Keratinocyte (primary cell): ENCODE data around the gene CDC26. TPM values are rescaled to one million over a fixed set of nuclear protein-coding genes. Genes with fewer than 3 reads are reported as not detected.

Experiments used
- DNase-seq: peaks from one replicate; pipeline ENCODE4 v3.0.0-alpha.2; 2011; ENCODE audit warnings: low read depth, missing footprints, low spot score
- FAIRE-seq: peaks from 2 replicates; lab custom pipeline; 2011; peaks lifted over from hg19 to GRCh38; lab: Jason Lieb, UNC
- H2AFZ ChIP-seq: 2 replicates; pipeline ENCODE4 v1.6.0; 2012; ENCODE audit warnings: low read length, control low read depth, inconsistent platforms; ENCODE audit not compliant: control insufficient read depth
- H3K27ac ChIP-seq: 2 replicates; pipeline ENCODE4 v1.5.1; 2011; ENCODE audit warnings: low read length; ENCODE audit not compliant: control insufficient read depth, insufficient read depth
- H3K27me3 ChIP-seq: 3 replicates; pipeline ENCODE4 v1.6.0; 2011; ENCODE audit warnings: low read length; ENCODE audit not compliant: control insufficient read depth, insufficient read depth; ENCODE audit errors: extremely low read depth
- H3K36me3 ChIP-seq, 2 experiments: 2 replicates in 1 of 2; 3 replicates in 1 of 2; pipeline ENCODE4 v1.5.1; 2011; ENCODE audit warnings: low read length in 2 of 2, mild to moderate bottlenecking in 1 of 2; ENCODE audit not compliant: control insufficient read depth in 2 of 2, insufficient read depth in 2 of 2; ENCODE audit errors: extremely low read depth in 1 of 2
- H3K4me1 ChIP-seq: 3 replicates; pipeline ENCODE4 v1.5.1; 2011; ENCODE audit warnings: low read length; ENCODE audit not compliant: control insufficient read depth, insufficient read depth; ENCODE audit errors: extremely low read depth
- H3K4me2 ChIP-seq: 3 replicates; pipeline ENCODE4 v1.6.0; 2011; ENCODE audit warnings: low read depth, low read length; ENCODE audit not compliant: control insufficient read depth, insufficient read depth; ENCODE audit errors: extremely low read depth
- H3K4me3 ChIP-seq, 3 experiments: fragments of 200-600 bp in 1 of 3; sonication (generic) in 1 of 3; 2 replicates in 2 of 3; 3 replicates in 1 of 3; pipeline ENCODE4 v1.5.1; 2011 to 2016; ENCODE audit warnings: low read length in 3 of 3, mild to moderate bottlenecking in 3 of 3, control low read depth in 2 of 3, inconsistent platforms in 1 of 3, low read depth in 1 of 3, mixed read lengths in 1 of 3, mixed run types in 1 of 3, moderate library complexity in 1 of 3; ENCODE audit not compliant: control insufficient read depth in 2 of 3, insufficient read depth in 2 of 3; ENCODE audit errors: extremely low read depth in 1 of 3
- H3K79me2 ChIP-seq: 2 replicates; pipeline ENCODE4 v1.6.0; 2012; ENCODE audit warnings: low read length; ENCODE audit not compliant: control insufficient read depth, insufficient read depth
- H3K9ac ChIP-seq: 3 replicates; pipeline ENCODE4 v1.6.0; 2011; ENCODE audit warnings: low read length; ENCODE audit not compliant: control insufficient read depth, insufficient read depth; ENCODE audit errors: extremely low read depth
- H3K9me1 ChIP-seq: 3 replicates; pipeline ENCODE4 v1.6.0; 2011; ENCODE audit warnings: low read length; ENCODE audit not compliant: control insufficient read depth, insufficient read depth; ENCODE audit errors: extremely low read depth
- H3K9me3 ChIP-seq: 2 replicates; pipeline ENCODE4 v1.5.1; 2012; ENCODE audit warnings: low read depth, low read length; ENCODE audit not compliant: control insufficient read depth
- H4K20me1 ChIP-seq: 3 replicates; pipeline ENCODE4 v1.6.0; 2011; ENCODE audit warnings: low read length; ENCODE audit not compliant: control insufficient read depth, insufficient read depth; ENCODE audit errors: extremely low read depth
- EZH2 ChIP-seq: IDR thresholded peaks from one replicate; pipeline ENCODE4 v1.6.1; 2012; ENCODE audit warnings: inconsistent platforms, mild to moderate bottlenecking, low read length, moderate library complexity
- dilution Hi-C: fragments of 300-500 bp; cut with MboI; formaldehyde crosslinking; loops from one replicate; pipeline ENCODE4 v1.7.0; 2020; ENCODE audit warnings: low sequenced_read_pairs; ENCODE audit not compliant: extremely low pct_ligation_motif_present
- polyA plus RNA-seq, 5 experiments: library from polyadenylated mRNA; depleted of rRNA in 3 of 5; stranded (reverse) in 3 of 5; stranded (forward) in 1 of 5; unstranded in 1 of 5; fragments of >200 nt; gene quantifications; 1 replicate in 1 of 5; 2 replicates in 3 of 5; 3 replicates in 1 of 5; pipeline versions ENCODE4 v1.2.1 to v1.2.3, GENCODE V29; 2011 to 2012; ENCODE audit warnings: missing spikeins in 2 of 5, low read depth in 1 of 5, low replicate concordance in 1 of 5
- TF ChIP-seq, protein P1 (sequence below), 3 experiments: IDR thresholded peaks in 1 of 3; conservative IDR thresholded peaks in 1 of 3; optimal IDR thresholded peaks in 1 of 3; 2 replicates in 2 of 3; 3 replicates in 1 of 3; pipeline versions ENCODE3 to v1.5.1; 2011; ENCODE audit warnings: low read length in 3 of 3, mild to moderate bottlenecking in 3 of 3, moderate library complexity in 2 of 3, control low read depth in 1 of 3, inconsistent platforms in 1 of 3; ENCODE audit not compliant: insufficient read depth in 2 of 3; ENCODE audit errors: extremely low read depth in 1 of 3

The CDC26 gene
- polyA plus RNA-seq, 1 donor (not counting 4 experiments of a cell fraction or from before 2014, with no cell fraction given): 56.8 TPM

DNA sequence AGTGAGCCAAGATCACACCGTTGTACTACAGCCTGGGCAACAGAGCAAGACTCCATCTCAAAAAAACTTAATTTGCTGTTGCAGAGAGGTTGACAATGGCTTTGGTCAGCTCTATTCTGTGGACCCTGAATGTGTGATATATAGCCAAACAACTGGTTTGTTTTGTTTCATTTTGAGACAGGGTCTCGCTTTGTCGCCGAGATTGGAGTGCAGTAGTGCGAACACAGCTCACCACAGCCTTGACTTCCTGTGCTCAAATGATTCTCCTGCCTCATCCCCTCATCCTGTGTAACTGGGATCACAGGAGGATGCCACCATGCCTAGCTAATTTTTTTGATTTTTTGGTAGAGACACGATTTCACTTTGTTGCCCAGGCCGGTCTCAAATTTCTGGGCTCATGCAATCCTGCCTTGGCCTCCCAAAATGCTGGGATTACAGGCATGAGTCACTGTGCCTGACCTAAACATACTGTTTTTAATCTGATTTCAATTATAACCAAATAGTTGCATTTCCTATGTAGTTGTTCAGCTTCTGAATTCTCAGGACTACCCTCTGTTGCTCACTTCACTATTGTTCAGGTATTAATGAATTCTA lies 18.0 kb upstream of the CDC26 start:
- no peak for TF ChIP-seq EZH2
- TF ChIP-seq, protein P1, sequence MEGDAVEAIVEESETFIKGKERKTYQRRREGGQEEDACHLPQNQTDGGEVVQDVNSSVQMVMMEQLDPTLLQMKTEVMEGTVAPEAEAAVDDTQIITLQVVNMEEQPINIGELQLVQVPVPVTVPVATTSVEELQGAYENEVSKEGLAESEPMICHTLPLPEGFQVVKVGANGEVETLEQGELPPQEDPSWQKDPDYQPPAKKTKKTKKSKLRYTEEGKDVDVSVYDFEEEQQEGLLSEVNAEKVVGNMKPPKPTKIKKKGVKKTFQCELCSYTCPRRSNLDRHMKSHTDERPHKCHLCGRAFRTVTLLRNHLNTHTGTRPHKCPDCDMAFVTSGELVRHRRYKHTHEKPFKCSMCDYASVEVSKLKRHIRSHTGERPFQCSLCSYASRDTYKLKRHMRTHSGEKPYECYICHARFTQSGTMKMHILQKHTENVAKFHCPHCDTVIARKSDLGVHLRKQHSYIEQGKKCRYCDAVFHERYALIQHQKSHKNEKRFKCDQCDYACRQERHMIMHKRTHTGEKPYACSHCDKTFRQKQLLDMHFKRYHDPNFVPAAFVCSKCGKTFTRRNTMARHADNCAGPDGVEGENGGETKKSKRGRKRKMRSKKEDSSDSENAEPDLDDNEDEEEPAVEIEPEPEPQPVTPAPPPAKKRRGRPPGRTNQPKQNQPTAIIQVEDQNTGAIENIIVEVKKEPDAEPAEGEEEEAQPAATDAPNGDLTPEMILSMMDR (optimal IDR thresholded peaks at IDR 0.05 in 1 of 3, IDR thresholded peaks at IDR 0.05 in 1 of 3, conservative IDR thresholded peaks at IDR 0.05 in 1 of 3; ENCODE audit: extremely low read depth in 1 of 3, insufficient read depth in 2 of 3, low read length in 3 of 3): no peak
- H3K36me3 ChIP-seq: peaks cover 15 to 18% of the 10 kb centered on the region in 2 experiments
- H3K27me3 ChIP-seq: no peaks in the 10 kb centered on the region
- H4K20me1 ChIP-seq: no peaks in the 10 kb centered on the region
- DNase-seq (no peak), FAIRE-seq (no peak)
- no peak overlapping the region for H3K4me3 ChIP-seq
- no peaks in the 10 kb centered on the region for H3K9me1 ChIP-seq
- H3K4me1 ChIP-seq: no peaks in the 10 kb centered on the region
- dilution Hi-C loops: no loop called here
- no peak overlapping the region for H3K9ac ChIP-seq
- H3K79me2 ChIP-seq: no peaks in the 10 kb centered on the region
- no peak overlapping the region for H3K27ac ChIP-seq
- no peaks in the 10 kb centered on the region for H3K9me3 ChIP-seq
- no peak overlapping the region for H2AFZ ChIP-seq
- H3K4me2 ChIP-seq: no peak overlapping the region

DNA sequence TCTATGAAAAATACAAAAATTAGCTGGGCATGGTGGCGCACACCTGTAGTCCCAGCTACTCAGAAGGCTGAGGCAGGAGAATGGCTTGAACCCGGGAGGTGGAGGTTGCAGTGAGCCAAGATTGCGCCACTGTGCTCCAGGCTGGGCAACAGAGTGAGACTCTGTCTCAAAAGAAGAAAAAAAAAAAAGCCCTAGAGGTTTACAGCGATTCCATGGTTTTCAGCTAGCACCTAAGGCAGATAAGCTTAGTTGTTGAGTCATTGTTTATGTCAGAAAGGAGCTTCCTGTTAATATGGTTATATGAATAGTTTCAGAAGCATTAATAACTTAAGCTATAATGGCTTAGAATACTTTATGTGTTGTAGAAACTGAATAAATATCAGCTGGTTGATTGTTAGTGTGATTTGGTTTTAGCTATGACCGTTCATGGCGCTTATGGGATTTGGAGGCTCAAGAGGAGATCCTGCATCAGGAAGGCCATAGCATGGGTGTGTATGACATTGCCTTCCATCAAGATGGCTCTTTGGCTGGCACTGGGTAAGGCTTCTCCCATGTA lies 14.8 kb upstream of the CDC26 start:
- FAIRE-seq (no peak), DNase-seq (no peak)
- Histone ChIP-seq H3K9me3 (no peaks in the 10 kb centered on the region), H3K79me2 (no peaks in the 10 kb centered on the region), H3K27me3 (no peaks in the 10 kb centered on the region), H2AFZ (no peak overlapping the region), H3K4me1 (no peaks in the 10 kb centered on the region), H3K4me2 (no peak overlapping the region), H3K36me3 (peaks cover 32 to 35% of the 10 kb centered on the region in 2 experiments), H3K9me1 (no peaks in the 10 kb centered on the region), H4K20me1 (no peaks in the 10 kb centered on the region), H3K4me3 (no peak overlapping the region), H3K27ac (no peak overlapping the region), H3K9ac (no peak overlapping the region)
- dilution Hi-C loops: no loop called here
- TF ChIP-seq EZH2: no peak
- TF ChIP-seq, protein P1 (optimal IDR thresholded peaks at IDR 0.05 in 1 of 3, IDR thresholded peaks at IDR 0.05 in 1 of 3, conservative IDR thresholded peaks at IDR 0.05 in 1 of 3; ENCODE audit: extremely low read depth in 1 of 3, insufficient read depth in 2 of 3, low read length in 3 of 3): no peak
